ENCODE data around the gene WEE2. TPM values are rescaled to one million over a fixed set of nuclear protein-coding genes. Genes with fewer than 3 reads are reported as not detected.
"Not testable (repeated sequence)": the region's sequence is repeated elsewhere in the genome, so short reads cannot be mapped to it uniquely, and the experiment has no call there.

The WEE2 gene
- total RNA-seq, 2 donors from 2014 or later = not detected

GRCh38 chr7:141737836-141738591 lies 29.9 kb downstream of the WEE2 start, which contains the start of gene SSBP1:
SSBP1 (plus strand) TSS chr7:141738358; CDS start chr7:141739167, 809 bp downstream.
- peaks cover 10 to 29% of the 10 kb centered on the region in 2 donors for H3K36me3 Mint-ChIP-seq (ENCODE audit: insufficient read depth in 2 of 2)
- ATAC-seq (replicated peaks in 1 of 2) (peak; percentile 91 to 94), DNase-seq (peak; percentile 91 to 92)
- peak within 1 kb of the TSS; percentile 94 to 98 for H3K4me3 Mint-ChIP-seq
- H3K4me1 Mint-ChIP-seq (ENCODE audit: low read depth) = peaks cover 41% of the 10 kb centered on the region
- peak within 1 kb of the TSS; percentile 99 for H3K27ac Mint-ChIP-seq
- no peaks in the 10 kb centered on the region for H3K9me3 Mint-ChIP-seq
- no peaks in the 10 kb centered on the region for H3K27me3 Mint-ChIP-seq (ENCODE audit: low read depth)

GRCh38 chr7:141738592-141739013 lies 30.4 kb downstream of the WEE2 start:
- H3K27me3 Mint-ChIP-seq (ENCODE audit: low read depth) = no peaks in the 10 kb centered on the region
- no peak for DNase-seq
- peaks cover 43% of the 10 kb centered on the region for H3K4me1 Mint-ChIP-seq (ENCODE audit: low read depth)
- peak overlapping the region; percentile 99 for H3K27ac Mint-ChIP-seq
- H3K36me3 Mint-ChIP-seq (ENCODE audit: insufficient read depth in 2 of 2) = peaks cover 14 to 33% of the 10 kb centered on the region in 2 donors
- H3K9me3 Mint-ChIP-seq = no peaks in the 10 kb centered on the region
- ATAC-seq (replicated peaks in 1 of 2) = no peak
- peak overlapping the region; percentile 94 to 98 for H3K4me3 Mint-ChIP-seq

- Mint-ChIP-seq H3K27me3 (ENCODE audit: low read depth) (no peaks in the 10 kb centered on the region), H3K36me3 (ENCODE audit: insufficient read depth in 2 of 2) (peaks cover 14 to 39% of the 10 kb centered on the region in 2 donors), H3K9me3 (no peaks in the 10 kb centered on the region), H3K4me3 (peak overlapping the region; percentile 94 to 98), H3K27ac (peak overlapping the region; percentile 99), H3K4me1 (ENCODE audit: low read depth) (peaks cover 50% of the 10 kb centered on the region)
- DNase-seq = no peak
- ATAC-seq (replicated peaks in 1 of 2) = no peak
Measured at GRCh38 chr7:141739250-141739649, 31.1 kb downstream of the WEE2 start.

- Mint-ChIP-seq H3K27me3 (ENCODE audit: low read depth) (no peaks in the 10 kb centered on the region), H3K4me3 (peak overlapping the region in 1 of 2 donors; percentile 29), H3K27ac (peak overlapping the region; percentile 55), H3K9me3 (no peaks in the 10 kb centered on the region), H3K4me1 (ENCODE audit: low read depth) (peaks cover 49% of the 10 kb centered on the region), H3K36me3 (ENCODE audit: insufficient read depth in 2 of 2) (peaks cover 17 to 41% of the 10 kb centered on the region in 2 donors)
- ATAC-seq (replicated peaks in 1 of 2) = no peak
- no peak for DNase-seq
Measured at GRCh38 chr7:141742229-141742628, 34.1 kb downstream of the WEE2 start.

- no peaks in the 10 kb centered on the region for H3K27me3 Mint-ChIP-seq (ENCODE audit: low read depth)
- no peak overlapping the region for H3K4me3 Mint-ChIP-seq
- ATAC-seq (replicated peaks in 1 of 2) (no peak), DNase-seq (no peak)
- peak overlapping the region; percentile 56 for H3K27ac Mint-ChIP-seq
- H3K36me3 Mint-ChIP-seq (ENCODE audit: insufficient read depth in 2 of 2) = peaks cover 15 to 40% of the 10 kb centered on the region in 2 donors
- peaks cover 35% of the 10 kb centered on the region for H3K4me1 Mint-ChIP-seq (ENCODE audit: low read depth)
- no peaks in the 10 kb centered on the region for H3K9me3 Mint-ChIP-seq
Measured at GRCh38 chr7:141744131-141744530, 36.0 kb downstream of the WEE2 start.

GRCh38 chr7:141748396-141748795 lies 40.2 kb downstream of the WEE2 start:
- no peak for DNase-seq
- Mint-ChIP-seq H3K4me3 (no peak overlapping the region), H3K4me1 (ENCODE audit: low read depth) (peaks cover 9% of the 10 kb centered on the region), H3K36me3 (ENCODE audit: insufficient read depth in 2 of 2) (peaks cover 37 to 53% of the 10 kb centered on the region in 2 donors), H3K27me3 (ENCODE audit: low read depth) (no peaks in the 10 kb centered on the region), H3K9me3 (peaks cover 1 to 7% of the 10 kb centered on the region in 2 donors), H3K27ac (no peak overlapping the region)
- no peak for ATAC-seq (replicated peaks in 1 of 2)

GRCh38 chr7:141751904-141752303 lies 43.8 kb downstream of the WEE2 start:
- not testable (repeated sequence) for DNase-seq; H3K27me3 Mint-ChIP-seq (ENCODE audit: low read depth); H3K4me1 Mint-ChIP-seq (ENCODE audit: low read depth); ATAC-seq (replicated peaks in 1 of 2); H3K4me3 Mint-ChIP-seq; H3K27ac Mint-ChIP-seq; H3K9me3 Mint-ChIP-seq
- peaks cover 43 to 51% of the 10 kb centered on the region in 2 donors for H3K36me3 Mint-ChIP-seq (ENCODE audit: insufficient read depth in 2 of 2)

- DNase-seq (no peak), ATAC-seq (replicated peaks in 1 of 2) (no peak)
- Mint-ChIP-seq H3K36me3 (ENCODE audit: insufficient read depth in 2 of 2) (peaks cover 43 to 51% of the 10 kb centered on the region in 2 donors), H3K27me3 (ENCODE audit: low read depth) (no peaks in the 10 kb centered on the region), H3K9me3 (peaks cover 1 to 7% of the 10 kb centered on the region in 2 donors), H3K4me1 (ENCODE audit: low read depth) (no peaks in the 10 kb centered on the region), H3K27ac (no peak overlapping the region), H3K4me3 (no peak overlapping the region)
Measured at GRCh38 chr7:141752634-141753033, 44.5 kb downstream of the WEE2 start.

- H3K9me3 Mint-ChIP-seq = peaks cover 1 to 7% of the 10 kb centered on the region in 2 donors
Measured at GRCh38 chr7:141754939-141755338, 46.8 kb downstream of the WEE2 start.

GRCh38 chr7:141763797-141764196 lies 55.6 kb downstream of the WEE2 start, which contains the start of gene TAS2R3:
TAS2R3 (plus strand) TSS chr7:141764097; CDS start chr7:141764159, 62 bp downstream.
- H3K27ac Mint-ChIP-seq = peak within 1 kb of the TSS; percentile 14
- no peaks in the 10 kb centered on the region for H3K4me1 Mint-ChIP-seq (ENCODE audit: low read depth)
- no peak within 1 kb of the TSS for H3K4me3 Mint-ChIP-seq
- ATAC-seq (replicated peaks in 1 of 2) (no peak), DNase-seq (no peak)
- H3K36me3 Mint-ChIP-seq (ENCODE audit: insufficient read depth in 2 of 2) = peaks cover 11 to 15% of the 10 kb centered on the region in 2 donors
- no peaks in the 10 kb centered on the region for H3K27me3 Mint-ChIP-seq (ENCODE audit: low read depth)
- H3K9me3 Mint-ChIP-seq = no peaks in the 10 kb centered on the region

More at GRCh38 chr7:141754939-141755338, 46.8 kb downstream of the WEE2 start:
- H3K27ac Mint-ChIP-seq = no peak overlapping the region
- H3K36me3 Mint-ChIP-seq (ENCODE audit: insufficient read depth in 2 of 2) = peaks cover 39 to 46% of the 10 kb centered on the region in 2 donors
- no peaks in the 10 kb centered on the region for H3K4me1 Mint-ChIP-seq (ENCODE audit: low read depth)
- H3K27me3 Mint-ChIP-seq (ENCODE audit: low read depth) = no peaks in the 10 kb centered on the region
- no peak overlapping the region for H3K4me3 Mint-ChIP-seq
- DNase-seq (peak in 1 of 2 donors; percentile 5), ATAC-seq (replicated peaks in 1 of 2) (no peak)

- H3K4me1 Mint-ChIP-seq (ENCODE audit: low read depth); H3K27ac Mint-ChIP-seq; H3K27me3 Mint-ChIP-seq (ENCODE audit: low read depth); DNase-seq; ATAC-seq (replicated peaks in 1 of 2); H3K9me3 Mint-ChIP-seq; H3K4me3 Mint-ChIP-seq: not testable (repeated sequence)
- peaks cover 7 to 27% of the 10 kb centered on the region in 2 donors for H3K36me3 Mint-ChIP-seq (ENCODE audit: insufficient read depth in 2 of 2)
Measured at GRCh38 chr7:141770083-141770583, 62.0 kb downstream of the WEE2 start.

- H3K27ac Mint-ChIP-seq = no peak within 1 kb of the TSS
- DNase-seq (no peak), ATAC-seq (replicated peaks in 1 of 2) (no peak)
- H3K4me3 Mint-ChIP-seq = no peak within 1 kb of the TSS
- H3K27me3 Mint-ChIP-seq (ENCODE audit: low read depth) = no peaks in the 10 kb centered on the region
- peaks cover 14 to 28% of the 10 kb centered on the region in 2 donors for H3K36me3 Mint-ChIP-seq (ENCODE audit: insufficient read depth in 2 of 2)
- no peaks in the 10 kb centered on the region for H3K4me1 Mint-ChIP-seq (ENCODE audit: low read depth)
- H3K9me3 Mint-ChIP-seq = peaks cover 0 to 3% of the 10 kb centered on the region in 2 donors
Measured at GRCh38 chr7:141776374-141776773, 68.2 kb downstream of the WEE2 start, which contains the start of gene TAS2R4. TAS2R4 (plus strand) TSS chr7:141776674; CDS start chr7:141778489, 1,815 bp downstream.
